Neural cell (in vitro differentiated cells): ENCODE measurements around the gene KIF1C. TPM values are rescaled to one million over a fixed set of nuclear protein-coding genes. Genes with fewer than 3 reads are reported as not detected.
A peak's percentile ranks its signal among the peaks of the same experiment; 100 is the strongest.

ENCODE experiments used
- H2AFZ ChIP-seq: fragments of 200-600, 300-800 bp; sonication (generic), shearing (Covaris generic); 2 replicates; pipeline ENCODE4 v1.6.0; 2014; ENCODE audit warnings: low read depth, mild to moderate bottlenecking, antibody characterized with exemption, low read length, moderate library complexity
- H3F3A ChIP-seq: fragments of 200-600 bp; shearing (Covaris generic); 2 replicates; pipeline ENCODE4 v1.6.1; 2016; ENCODE audit warnings: mild to moderate bottlenecking, moderate library complexity, mixed read lengths, antibody characterized with exemption, low read length; ENCODE audit not compliant: insufficient read depth, poor library complexity, severe bottlenecking
- H3K27ac ChIP-seq: fragments of 200-600, 300-800 bp; sonication (generic), shearing (Covaris generic); 2 replicates; pipeline ENCODE4 v1.5.1; 2014; ENCODE audit warnings: mild to moderate bottlenecking, low read length, moderate library complexity
- H3K27me3 ChIP-seq: fragments of 300-800, 200-600 bp; sonication (generic), shearing (Covaris generic); 2 replicates; pipeline ENCODE4 v1.6.0; 2014; ENCODE audit warnings: mild to moderate bottlenecking, low read depth, low read length, moderate library complexity; ENCODE audit not compliant: insufficient read depth
- H3K36me3 ChIP-seq: fragments of 300-800, 200-600 bp; sonication (generic), shearing (Covaris generic); 2 replicates; pipeline ENCODE4 v1.5.1; 2014; ENCODE audit warnings: mild to moderate bottlenecking, antibody characterized with exemption, low read length, moderate library complexity; ENCODE audit not compliant: insufficient read depth
- H3K4me2 ChIP-seq: fragments of 300-800, 200-600 bp; sonication (generic), shearing (Covaris generic); 2 replicates; pipeline ENCODE4 v1.6.0; 2014; ENCODE audit warnings: mild to moderate bottlenecking, low read length
- H3K4me3 ChIP-seq: fragments of 300-800, 200-600 bp; sonication (generic), shearing (Covaris generic); 2 replicates; pipeline ENCODE4 v1.5.1; 2014; ENCODE audit warnings: mild to moderate bottlenecking, low read length, moderate library complexity
- H3K79me2 ChIP-seq: fragments of 200-600 bp; shearing (Covaris generic); replicated peaks from 2 replicates; pipeline ENCODE4 v1.6.0; 2014; ENCODE audit warnings: mild to moderate bottlenecking, low read length, moderate library complexity; ENCODE audit not compliant: insufficient read depth
- H3K9ac ChIP-seq: fragments of 300-800, 200-600 bp; sonication (generic), shearing (Covaris generic); 2 replicates; pipeline ENCODE4 v1.6.1; 2016; ENCODE audit warnings: mild to moderate bottlenecking, low read length, mixed read lengths
- H3K9me2 ChIP-seq: fragments of 200-600 bp; shearing (Covaris generic); 2 replicates; pipeline ENCODE4 v1.6.1; 2016; ENCODE audit warnings: mild to moderate bottlenecking, low read length, mixed read lengths; ENCODE audit not compliant: insufficient read depth
- H3K9me3 ChIP-seq: fragments of 200-600, 300-800 bp; sonication (generic), shearing (Covaris generic); 2 replicates; pipeline ENCODE4 v1.6.1; 2016; ENCODE audit warnings: mild to moderate bottlenecking, mixed run types, low read length, moderate library complexity, mixed read lengths
- H4K20me1 ChIP-seq: fragments of 200-600 bp; shearing (Covaris generic); 2 replicates; pipeline ENCODE4 v1.6.1; 2016; ENCODE audit warnings: mild to moderate bottlenecking, mixed run types; ENCODE audit not compliant: insufficient read depth
- CTCF ChIP-seq: fragments of 450-650 bp; IDR thresholded peaks from 2 replicates; pipeline ENCODE4 v1.5.1; 2014; ENCODE audit warnings: antibody characterized with exemption, mild to moderate bottlenecking, moderate library complexity; ENCODE audit not compliant: poor library complexity, severe bottlenecking
- EP300 ChIP-seq: fragments of 450-650 bp; conservative IDR thresholded peaks from 2 replicates; pipeline ENCODE4 v1.6.1; 2014; ENCODE audit warnings: antibody characterized with exemption, mild to moderate bottlenecking, moderate library complexity; ENCODE audit not compliant: poor library complexity, severe bottlenecking
- EZH2 ChIP-seq: fragments of 200-600, 300-800 bp; shearing (Covaris generic), sonication (generic); IDR thresholded peaks from 2 replicates; pipeline ENCODE4 v1.6.1; 2014; ENCODE audit warnings: antibody characterized with exemption, low read length, borderline replicate concordance, mild to moderate bottlenecking; ENCODE audit not compliant: insufficient read depth, poor library complexity, severe bottlenecking
- MXI1 ChIP-seq: fragments of 450-650 bp; conservative IDR thresholded peaks from 2 replicates; pipeline ENCODE4 v1.6.1; 2014; ENCODE audit warnings: antibody characterized with exemption, mild to moderate bottlenecking; ENCODE audit not compliant: poor library complexity, severe bottlenecking
- POLR2AphosphoS5 ChIP-seq: IDR thresholded peaks from 2 replicates; pipeline ENCODE4 v1.6.1; 2012
- RAD21 ChIP-seq: fragments of 450-650 bp; conservative IDR thresholded peaks from 2 replicates; pipeline ENCODE4 v1.6.1; 2014; ENCODE audit warnings: antibody characterized with exemption, mild to moderate bottlenecking, moderate library complexity
- SMC3 ChIP-seq: fragments of 450-650 bp; conservative IDR thresholded peaks from 2 replicates; pipeline ENCODE4 v1.6.1; 2014; ENCODE audit warnings: antibody characterized with exemption, mild to moderate bottlenecking, moderate library complexity; ENCODE audit not compliant: poor library complexity
- TAF1 ChIP-seq: IDR thresholded peaks from 2 replicates; pipeline ENCODE4 v1.6.1; 2012; ENCODE audit warnings: low read depth
- polyA plus RNA-seq: library from polyadenylated mRNA; depleted of rRNA; stranded (reverse); fragments of >200 nt; gene quantifications from 2 replicates; pipeline ENCODE4 v1.2.3, GENCODE V29; 2014
- TF ChIP-seq, protein P1 (sequence below): IDR thresholded peaks from 2 replicates; pipeline ENCODE4 v1.6.1; 2012; ENCODE audit warnings: borderline replicate concordance

KIF1C gene
- polyA plus RNA-seq, 1 donor from 2014 or later = 8.3 TPM

GRCh38 chr17:4986951-4987766 lies 10.6 kb upstream of the KIF1C start, which contains the start of gene CAMTA2:
TSS of gene CAMTA2 (minus strand) at chr17:4987675. CDS start at chr17:4986222, 1,453 bp downstream.
- Histone ChIP-seq H3K27ac (peak within 1 kb of the TSS; percentile 24), H3K79me2 (no peaks in the 10 kb centered on the region), H3K9me3 (no peaks in the 10 kb centered on the region), H3K9me2 (no peaks in the 10 kb centered on the region), H4K20me1 (no peaks in the 10 kb centered on the region), H3K27me3 (peaks cover 2% of the 10 kb centered on the region), H3K4me2 (peak within 1 kb of the TSS; percentile 73), H3K4me3 (peak within 1 kb of the TSS; percentile 94), H3K36me3 (no peaks in the 10 kb centered on the region), H2AFZ (peak within 1 kb of the TSS; percentile 90), H3F3A (no peaks in the 10 kb centered on the region), H3K9ac (peak within 1 kb of the TSS; percentile 78)
- TF ChIP-seq EZH2 (no peak), POLR2AphosphoS5 (peak; percentile 79), MXI1 (peak; percentile 54), EP300 (peak; percentile 42), SMC3 (peak; percentile 41), CTCF (peak; percentile 92), RAD21 (peak; percentile 42), TAF1 (no peak)
- TF ChIP-seq, protein P1, sequence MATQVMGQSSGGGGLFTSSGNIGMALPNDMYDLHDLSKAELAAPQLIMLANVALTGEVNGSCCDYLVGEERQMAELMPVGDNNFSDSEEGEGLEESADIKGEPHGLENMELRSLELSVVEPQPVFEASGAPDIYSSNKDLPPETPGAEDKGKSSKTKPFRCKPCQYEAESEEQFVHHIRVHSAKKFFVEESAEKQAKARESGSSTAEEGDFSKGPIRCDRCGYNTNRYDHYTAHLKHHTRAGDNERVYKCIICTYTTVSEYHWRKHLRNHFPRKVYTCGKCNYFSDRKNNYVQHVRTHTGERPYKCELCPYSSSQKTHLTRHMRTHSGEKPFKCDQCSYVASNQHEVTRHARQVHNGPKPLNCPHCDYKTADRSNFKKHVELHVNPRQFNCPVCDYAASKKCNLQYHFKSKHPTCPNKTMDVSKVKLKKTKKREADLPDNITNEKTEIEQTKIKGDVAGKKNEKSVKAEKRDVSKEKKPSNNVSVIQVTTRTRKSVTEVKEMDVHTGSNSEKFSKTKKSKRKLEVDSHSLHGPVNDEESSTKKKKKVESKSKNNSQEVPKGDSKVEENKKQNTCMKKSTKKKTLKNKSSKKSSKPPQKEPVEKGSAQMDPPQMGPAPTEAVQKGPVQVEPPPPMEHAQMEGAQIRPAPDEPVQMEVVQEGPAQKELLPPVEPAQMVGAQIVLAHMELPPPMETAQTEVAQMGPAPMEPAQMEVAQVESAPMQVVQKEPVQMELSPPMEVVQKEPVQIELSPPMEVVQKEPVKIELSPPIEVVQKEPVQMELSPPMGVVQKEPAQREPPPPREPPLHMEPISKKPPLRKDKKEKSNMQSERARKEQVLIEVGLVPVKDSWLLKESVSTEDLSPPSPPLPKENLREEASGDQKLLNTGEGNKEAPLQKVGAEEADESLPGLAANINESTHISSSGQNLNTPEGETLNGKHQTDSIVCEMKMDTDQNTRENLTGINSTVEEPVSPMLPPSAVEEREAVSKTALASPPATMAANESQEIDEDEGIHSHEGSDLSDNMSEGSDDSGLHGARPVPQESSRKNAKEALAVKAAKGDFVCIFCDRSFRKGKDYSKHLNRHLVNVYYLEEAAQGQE = no peak

DNA sequence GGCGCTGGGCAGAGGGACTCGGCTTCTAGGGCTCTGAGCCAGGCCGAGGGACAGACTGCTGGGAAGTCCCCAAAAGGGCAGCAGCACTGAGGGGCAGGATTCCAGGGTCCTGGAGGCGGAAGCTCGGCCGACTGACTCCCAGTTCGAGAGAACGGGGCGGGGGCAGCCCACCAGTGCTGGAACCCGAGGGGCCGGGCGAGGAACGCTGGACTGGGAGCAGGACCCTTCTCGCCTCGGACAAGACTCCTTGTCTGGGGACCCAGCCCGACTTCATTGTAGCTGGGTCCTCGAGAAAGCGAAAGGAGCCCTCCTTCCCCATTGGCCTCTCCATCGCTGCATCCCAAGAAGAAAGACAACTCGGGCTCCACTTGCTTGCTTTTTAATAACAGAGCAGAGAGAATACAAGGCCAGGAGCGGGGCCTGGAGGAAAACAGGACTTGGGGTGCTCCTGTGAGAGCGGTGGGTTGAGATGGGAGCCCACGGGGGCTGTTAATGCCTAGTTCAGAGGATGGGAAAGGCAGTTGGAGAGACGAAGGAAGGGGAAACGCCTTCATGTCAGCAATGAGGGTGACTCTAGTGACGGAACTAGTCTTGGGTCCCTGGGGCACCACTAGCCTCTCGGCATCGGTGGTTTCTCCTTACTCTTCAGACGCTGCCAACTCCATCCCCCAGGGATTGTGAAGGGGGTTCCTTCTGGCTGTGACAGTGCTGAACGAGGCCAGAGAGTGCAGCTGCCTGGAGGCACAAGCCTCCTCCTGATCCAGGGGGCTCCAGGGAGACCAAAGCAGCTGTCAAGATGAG lies 9.8 kb upstream of the KIF1C start:
- TF ChIP-seq, protein P1 = no peak
- TF ChIP-seq SMC3 = no peak
- TF ChIP-seq POLR2AphosphoS5 = no peak
- TF ChIP-seq EP300 = no peak
- no peaks in the 10 kb centered on the region for H3K36me3 ChIP-seq
- peak overlapping the region; percentile 78 for H3K9ac ChIP-seq
- H3K9me2 ChIP-seq = no peaks in the 10 kb centered on the region
- no peaks in the 10 kb centered on the region for H4K20me1 ChIP-seq
- peak overlapping the region; percentile 3 for H3K27ac ChIP-seq
- peak overlapping the region; percentile 73 for H3K4me2 ChIP-seq
- no peaks in the 10 kb centered on the region for H3K79me2 ChIP-seq
- H3K9me3 ChIP-seq = no peaks in the 10 kb centered on the region
- peak overlapping the region; percentile 90 for H2AFZ ChIP-seq
- H3K27me3 ChIP-seq = peaks cover 2% of the 10 kb centered on the region
- no peaks in the 10 kb centered on the region for H3F3A ChIP-seq
- H3K4me3 ChIP-seq = peak overlapping the region; percentile 94
